B cell (primary cell): ENCODE results near the gene CDH19. TPM values are rescaled to one million over a fixed set of nuclear protein-coding genes. Genes with fewer than 3 reads are reported as not detected.

Experiments used
- ATAC-seq: fragments of 200-7000 bp; cut with Tn5 transposase; one replicate; pipeline ENCODE4 v1.10.0; 2021; ENCODE audit warnings: low read depth, mild to moderate bottlenecking, moderate number of reproducible peaks, moderate library complexity
- CTCF ChIA-PET: fragments of 350-600 bp; sonication (Branson Sonifier 250); formaldehyde crosslinking; loops from one replicate; lab custom pipeline; 2021; ENCODE audit warnings: antibody characterized with exemption, inconsistent platforms; lab: Charles Lee
- POLR2A ChIA-PET: fragments of 350-600 bp; sonication (Branson Sonifier 250); formaldehyde crosslinking; loops from one replicate; lab custom pipeline; 2021; ENCODE audit warnings: antibody characterized with exemption; lab: Charles Lee
- DNase-seq: peaks from one replicate; pipeline ENCODE4 v3.0.0; 2013
- H2AFZ ChIP-seq: 2 replicates; pipeline ENCODE4 v1.6.1; 2012; ENCODE audit warnings: mild to moderate bottlenecking, low read depth, low read length; ENCODE audit not compliant: insufficient read depth, poor library complexity, severe bottlenecking
- H3K27ac ChIP-seq, 2 donors: 1 replicate in 1 of 2; 2 replicates in 1 of 2; pipeline ENCODE4 v1.5.1; 2012 to 2013; ENCODE audit warnings: low read length in 2 of 2, mild to moderate bottlenecking in 2 of 2, moderate library complexity in 1 of 2
- H3K27me3 ChIP-seq, 4 experiments: fragments of 200-600 bp in 1 of 4; sonication (generic) in 1 of 4; replicated peaks in 1 of 4; 1 replicate in 2 of 4; 2 replicates in 2 of 4; pipeline versions ENCODE4 v1.6.1 to v1.7.0; 2013 to 2016; ENCODE audit warnings: low read length in 3 of 4, mild to moderate bottlenecking in 2 of 4, mixed read lengths in 1 of 4, moderate library complexity in 1 of 4; ENCODE audit not compliant: insufficient read depth in 4 of 4, control insufficient read depth in 3 of 4; ENCODE audit errors: control extremely low read depth in 1 of 4
- H3K36me3 ChIP-seq, 2 experiments: replicated peaks in 1 of 2; 1 replicate in 1 of 2; 2 replicates in 1 of 2; pipeline versions ENCODE4 v1.6.1 to v1.7.1; 2013; ENCODE audit warnings: low read length in 1 of 2; ENCODE audit not compliant: insufficient read depth in 2 of 2, control insufficient read depth in 1 of 2; ENCODE audit errors: control extremely low read depth in 1 of 2, extremely low read depth in 1 of 2
- H3K4me1 ChIP-seq, 2 donors: fragments of 200-600 bp in 1 of 2; sonication (generic) in 1 of 2; 1 replicate in 1 of 2; 2 replicates in 1 of 2; pipeline versions ENCODE4 v1.5.1 to v1.6.1; 2013 to 2017; ENCODE audit warnings: low read length in 2 of 2; ENCODE audit not compliant: control insufficient read depth in 2 of 2, insufficient read depth in 2 of 2
- H3K4me2 ChIP-seq: replicated peaks from 2 replicates; pipeline ENCODE3; 2012; ENCODE audit warnings: mild to moderate bottlenecking, low read depth, low read length; ENCODE audit not compliant: poor library complexity, severe bottlenecking
- H3K4me3 ChIP-seq, 5 experiments: fragments of 200-600 bp in 1 of 5; sonication (generic) in 1 of 5; 1 replicate in 3 of 5; 2 replicates in 2 of 5; pipeline versions ENCODE4 v1.5.1 to v1.7.0; 2011 to 2016; ENCODE audit warnings: low read length in 4 of 5, mild to moderate bottlenecking in 4 of 5, low read depth in 2 of 5, control low read depth in 1 of 5, moderate library complexity in 1 of 5; ENCODE audit not compliant: insufficient read depth in 1 of 5; ENCODE audit errors: control extremely low read depth in 1 of 5, extremely low read depth in 1 of 5
- H3K79me2 ChIP-seq: fragments of 200-600 bp; sonication (generic); one replicate; pipeline ENCODE4 v1.6.0; 2016; ENCODE audit warnings: low read length; ENCODE audit not compliant: control insufficient read depth, insufficient read depth
- H3K9ac ChIP-seq: fragments of 200-600 bp; sonication (generic); 2 replicates; pipeline ENCODE4 v1.6.1; 2017; ENCODE audit warnings: mild to moderate bottlenecking, low read length, moderate library complexity
- H3K9me3 ChIP-seq, 3 donors: one replicate each; pipeline versions ENCODE4 v1.6.1 to v1.7.1; 2013; ENCODE audit warnings: low read length in 2 of 3; ENCODE audit not compliant: control insufficient read depth in 2 of 3, insufficient read depth in 1 of 3; ENCODE audit errors: control extremely low read depth in 1 of 3
- H4K20me1 ChIP-seq: 2 replicates; pipeline ENCODE4 v1.6.0; 2012; ENCODE audit warnings: mild to moderate bottlenecking, low read length; ENCODE audit not compliant: insufficient read depth, control insufficient read depth, poor library complexity, severe bottlenecking
- H3K27ac Mint-ChIP-seq: one replicate; pipeline ENCODE4 v1.8.0; 2021; ENCODE audit warnings: mixed read lengths
- H3K27me3 Mint-ChIP-seq: one replicate; pipeline ENCODE4 v1.8.0; 2021; ENCODE audit warnings: mixed read lengths
- H3K4me1 Mint-ChIP-seq: one replicate; pipeline ENCODE4 v1.8.0; 2021; ENCODE audit warnings: mixed read lengths
- H3K4me3 Mint-ChIP-seq: one replicate; pipeline ENCODE4 v1.8.0; 2021; ENCODE audit warnings: mixed read lengths
- H3K9me3 Mint-ChIP-seq: one replicate; pipeline ENCODE4 v1.8.0; 2022; ENCODE audit warnings: mixed read lengths; ENCODE audit not compliant: insufficient read depth
- EZH2 ChIP-seq: IDR thresholded peaks from 2 replicates; pipeline ENCODE4 v1.6.1; 2012; ENCODE audit warnings: borderline replicate concordance, low read depth, mild to moderate bottlenecking, moderate library complexity, low read length; ENCODE audit not compliant: insufficient read depth, poor library complexity, severe bottlenecking
- WGBS: methylation state at CpG from one replicate; pipeline ENCODE4 v1.1.5; 2013; ENCODE audit warnings: missing lambda C conversion rate; ENCODE audit not compliant: insufficient coverage; 5-methylcytosine and 5-hydroxymethylcytosine counted together
- intact Hi-C: fragments of 100-400 bp; cut with micrococcal nuclease; formaldehyde crosslinking; loops from one replicate; pipeline ENCODE4 v1.10.0; 2022
- polyA plus RNA-seq: library from polyadenylated mRNA; depleted of rRNA; stranded (reverse); fragments of >200 nt; gene quantifications from 2 replicates; pipeline ENCODE4 v1.2.3, GENCODE V29; 2012
- total RNA-seq, 2 donors: library from RNA; stranded (reverse); fragments of 120-200 nt in 1 of 2; gene quantifications; 1 replicate in 1 of 2; 2 replicates in 1 of 2; pipeline versions ENCODE4 v1.2.3 to v1.2.4, GENCODE V29; 2013 to 2022
- TF ChIP-seq, protein P1 (sequence below): fragments of 200-600 bp; IDR thresholded peaks from one replicate; pipeline ENCODE4 v1.8.0; 2022; ENCODE audit warnings: antibody characterized with exemption, mild to moderate bottlenecking

The CDH19 gene
- total and polyA plus RNA-seq, 2 donors (not counting 1 experiment from before 2014, with no cell fraction given), result not detected

DNA sequence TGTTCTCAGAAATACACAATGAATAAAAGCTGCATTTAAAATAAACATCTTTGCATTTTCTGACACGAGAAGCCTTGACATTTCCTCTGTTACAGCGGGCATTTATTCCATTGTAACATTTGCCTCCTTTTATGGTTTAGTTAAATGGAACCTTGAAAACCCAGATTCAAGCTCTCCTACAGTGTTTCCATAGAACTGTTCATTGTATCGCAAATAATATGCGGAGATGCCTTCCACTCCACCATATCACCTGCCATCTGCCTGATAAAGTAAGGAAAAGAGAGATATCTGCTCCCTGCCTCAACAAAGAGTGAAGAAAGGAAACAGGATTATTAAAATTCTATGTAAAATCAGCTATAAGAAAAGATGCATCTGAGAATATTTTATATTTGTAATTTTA lies 69.8 kb downstream of the CDH19 start:
- intact Hi-C loops, result no loop called here
- Histone ChIP-seq H3K4me2 (no peak overlapping the region), H2AFZ (no peak overlapping the region), H3K9me3 (no peaks in the 10 kb centered on the region), H3K27me3 (no peaks in the 10 kb centered on the region), H3K79me2 (no peaks in the 10 kb centered on the region), H3K4me3 (no peak overlapping the region), H4K20me1 (no peaks in the 10 kb centered on the region), H3K4me1 (no peaks in the 10 kb centered on the region), H3K9ac (no peak overlapping the region), H3K27ac (no peak overlapping the region), H3K36me3 (no peaks in the 10 kb centered on the region)
- DNase-seq, result no peak
- Mint-ChIP-seq H3K9me3 (no peaks in the 10 kb centered on the region), H3K4me1 (no peaks in the 10 kb centered on the region), H3K27me3 (no peaks in the 10 kb centered on the region), H3K27ac (no peak overlapping the region), H3K4me3 (no peak overlapping the region)
- TF ChIP-seq EZH2, result no peak
- TF ChIP-seq, protein P1, sequence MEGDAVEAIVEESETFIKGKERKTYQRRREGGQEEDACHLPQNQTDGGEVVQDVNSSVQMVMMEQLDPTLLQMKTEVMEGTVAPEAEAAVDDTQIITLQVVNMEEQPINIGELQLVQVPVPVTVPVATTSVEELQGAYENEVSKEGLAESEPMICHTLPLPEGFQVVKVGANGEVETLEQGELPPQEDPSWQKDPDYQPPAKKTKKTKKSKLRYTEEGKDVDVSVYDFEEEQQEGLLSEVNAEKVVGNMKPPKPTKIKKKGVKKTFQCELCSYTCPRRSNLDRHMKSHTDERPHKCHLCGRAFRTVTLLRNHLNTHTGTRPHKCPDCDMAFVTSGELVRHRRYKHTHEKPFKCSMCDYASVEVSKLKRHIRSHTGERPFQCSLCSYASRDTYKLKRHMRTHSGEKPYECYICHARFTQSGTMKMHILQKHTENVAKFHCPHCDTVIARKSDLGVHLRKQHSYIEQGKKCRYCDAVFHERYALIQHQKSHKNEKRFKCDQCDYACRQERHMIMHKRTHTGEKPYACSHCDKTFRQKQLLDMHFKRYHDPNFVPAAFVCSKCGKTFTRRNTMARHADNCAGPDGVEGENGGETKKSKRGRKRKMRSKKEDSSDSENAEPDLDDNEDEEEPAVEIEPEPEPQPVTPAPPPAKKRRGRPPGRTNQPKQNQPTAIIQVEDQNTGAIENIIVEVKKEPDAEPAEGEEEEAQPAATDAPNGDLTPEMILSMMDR, result no peak
- POLR2A ChIA-PET, result no interaction called here
- no peak for ATAC-seq
- WGBS, result 64% methylated on average over 2 of the region's 4 CpGs
- CTCF ChIA-PET, result no interaction called here

DNA sequence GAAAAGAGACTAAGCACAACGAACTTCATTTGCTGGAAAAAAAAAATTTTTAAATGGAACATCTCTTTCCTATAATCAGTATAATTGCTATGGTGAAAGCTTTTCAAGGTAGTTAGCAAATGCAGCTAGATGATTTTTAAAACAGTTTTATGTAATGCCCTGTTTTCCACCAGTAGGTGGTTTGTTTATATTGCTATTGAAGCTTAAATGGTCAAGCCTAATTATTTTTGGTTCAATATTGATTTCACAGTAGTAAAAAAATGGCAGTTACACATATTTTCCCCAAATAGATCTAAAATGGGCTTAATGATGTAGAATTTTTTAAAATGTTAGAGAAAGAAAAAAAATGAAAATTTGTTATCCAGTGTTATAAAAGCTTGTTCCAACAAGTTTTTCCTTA lies 70.2 kb downstream of the CDH19 start:
- no peaks in the 10 kb centered on the region for H3K27me3 Mint-ChIP-seq
- Histone ChIP-seq H3K36me3 (no peaks in the 10 kb centered on the region), H3K27me3 (no peaks in the 10 kb centered on the region), H3K4me1 (no peaks in the 10 kb centered on the region), H3K9me3 (no peaks in the 10 kb centered on the region), H3K9ac (no peak overlapping the region), H3K4me2 (no peak overlapping the region), H3K4me3 (no peak overlapping the region), H2AFZ (no peak overlapping the region), H3K27ac (no peak overlapping the region), H3K79me2 (no peaks in the 10 kb centered on the region), H4K20me1 (no peaks in the 10 kb centered on the region)
- ATAC-seq (no peak), DNase-seq (no peak)
- TF ChIP-seq, protein P1, result no peak
- TF ChIP-seq EZH2, result no peak
- H3K4me3 Mint-ChIP-seq, result no peak overlapping the region
- no CpG with 5 or more reads among the region's 1 CpG for WGBS
- H3K9me3 Mint-ChIP-seq, result no peaks in the 10 kb centered on the region
- H3K4me1 Mint-ChIP-seq, result no peaks in the 10 kb centered on the region
- H3K27ac Mint-ChIP-seq, result no peak overlapping the region
- intact Hi-C loops, result no loop called here
- CTCF ChIA-PET, result no interaction called here
- POLR2A ChIA-PET, result no interaction called here
